Chondrocyte (in vitro differentiated cells): ENCODE measurements around the gene PLPP3. TPM values are rescaled to one million over a fixed set of nuclear protein-coding genes. Genes with fewer than 3 reads are reported as not detected.

Experiments
- DNase-seq: peaks from one replicate; pipeline ENCODE4 v3.0.0; 2021; ENCODE audit warnings: mixed read lengths, low spot score
- H3K27ac Mint-ChIP-seq: one replicate; pipeline ENCODE4 v1.8.0; 2021; ENCODE audit warnings: mild to moderate bottlenecking, moderate library complexity, mixed read lengths; ENCODE audit not compliant: unreplicated experiment
- H3K27me3 Mint-ChIP-seq: 2 replicates; pipeline ENCODE4 v1.8.0; 2021; ENCODE audit warnings: low read depth, mixed read lengths
- H3K36me3 Mint-ChIP-seq: 2 replicates; pipeline ENCODE4 v1.8.0; 2021; ENCODE audit warnings: low read depth, mixed read lengths
- H3K4me1 Mint-ChIP-seq: 2 replicates; pipeline ENCODE4 v1.8.0; 2021; ENCODE audit warnings: low read depth, mild to moderate bottlenecking, mixed read lengths
- H3K4me3 Mint-ChIP-seq: one replicate; pipeline ENCODE4 v1.8.0; 2021; ENCODE audit warnings: mild to moderate bottlenecking, moderate library complexity, mixed read lengths; ENCODE audit not compliant: unreplicated experiment
- H3K9me3 Mint-ChIP-seq: 2 replicates; pipeline ENCODE4 v1.8.0; 2021; ENCODE audit warnings: low read depth, mixed read lengths
- total RNA-seq: library from RNA; stranded (reverse); gene quantifications from 3 replicates; pipeline ENCODE4 v1.2.1, GENCODE V29; 2021
- TF ChIP-seq, protein P1 (sequence below): fragments of 200-600 bp; sonication (generic); IDR thresholded peaks from 2 replicates; pipeline ENCODE4 v1.5.0; 2021; ENCODE audit warnings: antibody characterized with exemption, mild to moderate bottlenecking, moderate library complexity

Gene PLPP3
- total RNA-seq, 1 donor from 2014 or later = 20.5 TPM

DNA sequence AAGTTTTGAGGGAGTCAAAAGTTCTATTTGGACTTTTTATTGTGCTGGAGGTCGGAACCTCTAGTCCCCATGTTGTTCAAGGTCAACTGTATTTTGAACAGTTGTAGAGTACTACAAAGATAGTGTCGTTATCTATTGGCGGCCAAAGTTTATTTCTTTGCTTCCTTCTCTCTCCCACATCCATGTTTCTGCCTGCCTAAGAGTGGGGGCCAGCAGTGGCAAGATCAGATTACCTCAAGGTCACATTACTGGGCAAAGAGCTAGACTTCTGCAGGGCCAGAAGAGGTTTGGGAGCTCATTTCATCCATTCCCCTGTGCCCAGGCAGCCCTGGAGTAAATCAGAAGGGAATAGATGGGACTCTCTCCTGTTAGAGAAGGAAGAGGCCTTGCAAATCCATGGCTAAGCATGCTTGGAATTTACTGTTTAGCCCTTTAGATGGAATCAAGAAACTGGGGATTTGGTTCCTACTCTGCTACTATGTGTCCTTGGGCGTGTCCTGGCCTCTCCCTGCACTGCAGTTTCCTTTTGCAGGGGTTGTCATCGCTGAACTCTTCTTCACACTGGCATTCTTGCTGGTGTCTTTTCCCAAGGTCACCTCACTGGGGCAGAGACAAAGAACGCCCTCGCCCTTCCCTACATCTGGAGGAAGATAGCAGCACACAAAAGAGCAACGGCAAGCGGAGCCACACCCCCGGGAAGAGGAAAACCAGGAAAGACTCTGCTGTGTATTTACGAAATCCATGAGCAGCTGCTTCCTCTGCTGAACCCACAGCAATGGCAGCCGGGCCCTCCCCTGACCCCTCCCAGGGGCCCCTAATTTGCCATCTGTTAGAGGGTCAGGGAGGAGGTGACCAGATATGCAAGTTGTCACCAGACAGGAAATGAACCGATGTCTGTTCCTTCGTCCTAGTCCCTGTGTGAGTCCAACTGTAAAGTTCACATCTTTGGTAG is 73.3 kb downstream of the PLPP3 start:
- Mint-ChIP-seq H3K4me3 (no peak overlapping the region), H3K4me1 (no peaks in the 10 kb centered on the region), H3K27ac (no peak overlapping the region), H3K36me3 (peaks cover 44% of the 10 kb centered on the region), H3K27me3 (no peaks in the 10 kb centered on the region), H3K9me3 (no peaks in the 10 kb centered on the region)
- DNase-seq = no peak
- TF ChIP-seq, protein P1, sequence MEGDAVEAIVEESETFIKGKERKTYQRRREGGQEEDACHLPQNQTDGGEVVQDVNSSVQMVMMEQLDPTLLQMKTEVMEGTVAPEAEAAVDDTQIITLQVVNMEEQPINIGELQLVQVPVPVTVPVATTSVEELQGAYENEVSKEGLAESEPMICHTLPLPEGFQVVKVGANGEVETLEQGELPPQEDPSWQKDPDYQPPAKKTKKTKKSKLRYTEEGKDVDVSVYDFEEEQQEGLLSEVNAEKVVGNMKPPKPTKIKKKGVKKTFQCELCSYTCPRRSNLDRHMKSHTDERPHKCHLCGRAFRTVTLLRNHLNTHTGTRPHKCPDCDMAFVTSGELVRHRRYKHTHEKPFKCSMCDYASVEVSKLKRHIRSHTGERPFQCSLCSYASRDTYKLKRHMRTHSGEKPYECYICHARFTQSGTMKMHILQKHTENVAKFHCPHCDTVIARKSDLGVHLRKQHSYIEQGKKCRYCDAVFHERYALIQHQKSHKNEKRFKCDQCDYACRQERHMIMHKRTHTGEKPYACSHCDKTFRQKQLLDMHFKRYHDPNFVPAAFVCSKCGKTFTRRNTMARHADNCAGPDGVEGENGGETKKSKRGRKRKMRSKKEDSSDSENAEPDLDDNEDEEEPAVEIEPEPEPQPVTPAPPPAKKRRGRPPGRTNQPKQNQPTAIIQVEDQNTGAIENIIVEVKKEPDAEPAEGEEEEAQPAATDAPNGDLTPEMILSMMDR = no peak

DNA sequence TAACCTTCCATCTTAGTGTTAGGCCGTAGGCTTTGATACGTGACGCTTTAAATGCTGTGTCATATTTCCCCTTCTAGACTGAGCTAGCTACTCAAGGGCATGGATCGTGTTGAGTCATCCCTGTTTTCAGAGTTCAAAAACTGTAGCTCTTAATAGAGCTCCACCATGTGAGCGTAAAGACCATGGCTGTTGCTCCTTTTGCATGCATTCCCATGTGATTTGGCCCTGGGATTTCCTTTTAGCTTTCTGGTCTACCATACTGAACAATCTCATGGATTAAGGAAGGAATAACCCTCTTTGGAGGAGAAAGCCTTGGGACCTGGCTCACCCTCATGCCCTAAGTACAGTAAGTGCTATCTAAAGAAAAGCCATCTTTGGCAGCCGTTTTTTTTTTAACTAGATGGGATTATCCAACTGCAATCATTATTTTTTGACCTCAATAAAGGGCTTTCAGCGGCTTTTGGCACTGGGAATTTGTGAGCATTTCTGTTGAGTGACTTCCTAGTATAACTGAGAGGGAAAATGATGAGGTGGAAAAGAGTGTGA is 76.6 kb downstream of the PLPP3 start:
- no peak overlapping the region for H3K4me3 Mint-ChIP-seq
- DNase-seq = no peak
- no peaks in the 10 kb centered on the region for H3K9me3 Mint-ChIP-seq
- H3K4me1 Mint-ChIP-seq = no peaks in the 10 kb centered on the region
- peaks cover 30% of the 10 kb centered on the region for H3K36me3 Mint-ChIP-seq
- TF ChIP-seq, protein P1 = no peak
- no peaks in the 10 kb centered on the region for H3K27me3 Mint-ChIP-seq
- H3K27ac Mint-ChIP-seq = no peak overlapping the region

DNA sequence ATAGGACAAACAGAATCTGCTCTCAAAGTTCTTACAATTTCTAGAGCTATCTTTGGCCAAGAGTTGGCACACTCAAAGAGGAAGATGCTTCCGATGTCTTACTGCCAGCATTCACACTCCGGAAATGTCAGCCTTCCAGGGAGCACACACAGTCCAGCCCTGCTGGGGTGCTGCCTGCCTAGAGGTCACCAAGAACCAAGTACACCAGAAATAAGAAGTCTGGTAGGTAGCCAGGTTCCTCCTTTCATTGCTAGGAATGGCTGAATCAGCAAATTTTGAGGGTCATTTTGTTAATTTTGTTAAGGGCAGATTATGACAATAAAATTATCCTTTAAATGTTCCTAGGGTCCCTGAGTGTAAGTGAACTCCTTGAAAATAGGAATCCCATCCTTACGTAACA is 77.5 kb downstream of the PLPP3 start:
- Mint-ChIP-seq H3K4me1 (no peaks in the 10 kb centered on the region), H3K27me3 (no peaks in the 10 kb centered on the region), H3K4me3 (no peak overlapping the region), H3K27ac (no peak overlapping the region), H3K9me3 (no peaks in the 10 kb centered on the region), H3K36me3 (peaks cover 23% of the 10 kb centered on the region)
- no peak for DNase-seq
- TF ChIP-seq, protein P1 = no peak

DNA sequence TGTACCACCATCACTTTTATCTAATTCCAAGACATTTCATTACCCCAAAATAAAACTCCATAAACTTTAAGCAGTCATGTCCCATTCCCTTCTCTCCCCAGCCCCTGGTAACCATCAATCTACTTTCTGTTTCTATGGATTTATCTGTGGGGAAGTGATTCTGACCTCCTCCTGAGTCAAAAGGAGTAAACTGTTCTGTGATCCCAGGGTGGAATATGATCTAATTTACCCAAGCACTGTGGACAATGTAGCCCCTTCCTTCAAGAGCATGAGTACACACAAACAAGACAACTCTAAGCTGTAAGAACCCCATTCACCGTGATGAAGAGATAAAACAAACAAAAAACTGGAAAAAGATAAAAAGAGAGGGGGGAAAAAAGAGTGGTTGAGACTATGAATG is 77.9 kb downstream of the PLPP3 start:
- TF ChIP-seq, protein P1 = no peak
- Mint-ChIP-seq H3K27ac (no peak overlapping the region), H3K4me1 (peaks cover under 1% of the 10 kb centered on the region), H3K4me3 (no peak overlapping the region), H3K9me3 (no peaks in the 10 kb centered on the region), H3K27me3 (no peaks in the 10 kb centered on the region), H3K36me3 (peaks cover 22% of the 10 kb centered on the region)
- DNase-seq = no peak

DNA sequence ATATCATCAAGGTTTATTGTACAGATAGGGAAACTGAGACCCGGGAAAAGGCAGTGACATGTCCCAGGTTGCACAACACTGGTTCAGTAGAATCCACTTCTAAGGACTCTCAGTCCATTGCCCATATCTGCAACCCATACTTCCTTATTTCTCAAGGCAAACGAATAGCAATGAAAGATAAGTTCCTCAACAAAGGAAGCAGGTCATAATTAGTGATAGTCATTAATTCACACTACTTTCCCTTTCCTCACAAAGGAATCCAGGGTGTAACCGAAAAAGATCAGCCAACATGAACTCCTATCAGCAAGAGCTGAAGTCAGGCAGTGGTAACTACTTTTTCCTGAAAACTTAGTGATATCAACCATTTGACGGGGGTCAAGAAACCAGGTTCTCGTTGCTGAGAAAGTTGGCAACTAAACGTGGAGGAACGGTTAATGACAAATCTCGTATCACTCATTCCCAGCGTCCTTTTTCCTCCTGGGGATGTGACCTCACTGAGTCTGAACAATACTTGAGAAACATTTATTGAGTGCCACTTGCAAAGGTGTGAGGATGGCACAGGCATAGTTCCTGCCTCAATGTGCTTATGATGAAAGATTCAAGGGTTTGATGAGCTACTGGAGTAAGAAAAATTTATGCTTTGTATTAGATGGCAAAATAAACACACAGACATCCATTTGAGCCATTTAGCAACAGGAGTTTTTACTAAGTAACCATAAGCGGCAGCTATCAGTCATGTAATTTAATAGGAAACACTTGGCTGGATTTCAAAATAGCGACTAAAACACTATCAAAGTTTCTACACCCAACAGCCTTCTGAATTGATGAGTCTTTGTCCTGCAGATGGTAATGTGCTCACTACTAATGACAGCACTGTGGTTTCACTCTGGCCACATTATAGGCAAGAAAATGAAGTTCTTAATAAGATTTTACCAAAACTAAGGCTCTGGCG is 82.3 kb downstream of the PLPP3 start:
- H3K4me3 Mint-ChIP-seq = no peak overlapping the region
- peaks cover 7% of the 10 kb centered on the region for H3K4me1 Mint-ChIP-seq
- H3K9me3 Mint-ChIP-seq = no peaks in the 10 kb centered on the region
- TF ChIP-seq, protein P1 = no peak
- H3K27ac Mint-ChIP-seq = no peak overlapping the region
- peaks cover 30% of the 10 kb centered on the region for H3K36me3 Mint-ChIP-seq
- H3K27me3 Mint-ChIP-seq = no peaks in the 10 kb centered on the region
- DNase-seq = no peak
